Mesenteric fat pad (tissue), 1 donor: ENCODE data around the gene SMOC2. TPM values are rescaled to one million over a fixed set of nuclear protein-coding genes. Genes with fewer than 3 reads are reported as not detected.

Source experiments
- DNase-seq: peaks from one replicate; pipeline ENCODE4 v3.0.0-alpha.2; 2020; ENCODE audit warnings: low spot score
- total RNA-seq: library from RNA; stranded (reverse); fragmentation: NEBNext Ultra II Directional; extraction: Animal tissue kit (Norgen Biotek cat#: 25700); gene quantifications from one replicate; pipeline ENCODE4 v1.2.1, GENCODE V29; 2021
- donor health status: DM: yes; HTN: yes; CAD: no.

SMOC2 gene
- total RNA-seq, 1 donor from 2014 or later, result 46.3 TPM

GRCh38 chr6:168623736-168624135 is 182.8 kb downstream of the SMOC2 start:
- DNase-seq, result no peak

GRCh38 chr6:168624540-168624939 is 183.6 kb downstream of the SMOC2 start:
- no peak for DNase-seq

GRCh38 chr6:168624948-168625347 is 184.0 kb downstream of the SMOC2 start:
- DNase-seq, result no peak

- DNase-seq, result no peak
These were observed 184.6 kb downstream of the SMOC2 start for GRCh38 chr6:168625602-168626001.

DNA sequence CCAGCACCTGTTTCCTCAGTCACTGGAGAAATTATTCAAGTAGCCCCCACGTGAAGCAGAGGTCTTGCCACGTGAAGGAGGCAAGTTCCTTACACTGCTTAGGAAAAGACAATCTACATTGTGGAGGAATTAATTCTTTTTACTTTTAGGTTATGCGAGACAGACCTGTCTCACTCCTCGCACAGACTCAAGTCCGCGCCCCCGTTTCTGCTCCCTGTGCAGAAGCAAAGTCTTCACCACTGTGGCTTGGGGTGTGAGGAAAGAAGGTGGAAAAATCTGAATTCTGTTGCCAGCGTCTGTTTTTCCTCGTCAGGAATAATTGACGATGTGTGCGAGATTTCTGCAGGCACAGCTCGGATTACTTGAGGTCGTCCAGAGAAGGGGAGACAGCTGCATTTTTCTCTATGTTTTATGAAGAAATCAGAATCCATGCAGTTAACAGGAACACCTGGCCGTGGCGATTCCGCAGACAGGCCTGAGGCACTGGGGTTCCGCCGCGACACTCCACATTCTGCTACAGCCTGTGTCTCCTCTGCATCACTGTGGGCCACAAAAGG is 185.1 kb downstream of the SMOC2 start:
- DNase-seq, result no peak

- no peak for DNase-seq
These were observed 186.7 kb downstream of the SMOC2 start for GRCh38 chr6:168627506-168628175.

DNA sequence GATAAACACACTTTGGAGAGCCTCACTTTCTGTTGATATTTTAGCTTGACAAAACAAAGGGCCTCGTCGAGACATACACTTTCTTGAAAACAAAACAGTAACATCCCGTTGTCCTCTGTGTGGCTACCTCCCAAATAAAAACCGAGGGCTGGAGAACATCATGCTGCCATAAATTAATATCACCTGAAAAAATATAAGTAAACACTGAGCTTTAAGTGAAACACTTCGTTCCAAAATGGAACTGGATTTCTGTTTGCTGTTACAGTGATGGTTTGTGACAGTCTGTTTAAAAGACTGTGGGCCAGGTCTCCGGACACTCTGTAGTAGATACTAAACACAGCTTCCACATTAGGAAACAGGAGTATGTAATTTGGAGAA is 187.2 kb downstream of the SMOC2 start:
- no peak for DNase-seq

- DNase-seq, result no peak
These were observed 187.8 kb downstream of the SMOC2 start for GRCh38 chr6:168628732-168629245.

- DNase-seq, result no peak
These were observed 190.6 kb downstream of the SMOC2 start for GRCh38 chr6:168631564-168631963.

DNA sequence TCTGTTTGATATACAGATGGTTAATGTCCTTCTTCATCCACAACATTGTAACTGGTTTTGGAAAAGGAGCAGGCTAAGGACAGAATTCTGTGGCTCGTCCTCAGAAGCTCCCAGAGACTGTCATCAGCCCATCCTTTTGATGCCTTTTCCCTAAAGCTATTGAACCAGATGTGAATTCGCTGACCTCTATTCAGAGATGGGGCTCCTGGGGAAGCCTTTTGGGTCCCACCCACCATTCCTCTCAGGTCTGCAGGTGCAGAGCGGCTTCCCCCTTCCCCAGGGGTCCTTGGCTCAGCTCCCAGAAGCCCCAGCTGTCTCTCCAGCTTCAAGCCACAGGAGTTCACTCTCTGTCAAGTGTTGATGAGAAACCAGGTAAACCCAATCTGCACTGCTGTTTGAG is 191.7 kb downstream of the SMOC2 start:
- DNase-seq, result no peak

GRCh38 chr6:168634541-168635328 is 193.8 kb downstream of the SMOC2 start:
- no peak for DNase-seq

DNA sequence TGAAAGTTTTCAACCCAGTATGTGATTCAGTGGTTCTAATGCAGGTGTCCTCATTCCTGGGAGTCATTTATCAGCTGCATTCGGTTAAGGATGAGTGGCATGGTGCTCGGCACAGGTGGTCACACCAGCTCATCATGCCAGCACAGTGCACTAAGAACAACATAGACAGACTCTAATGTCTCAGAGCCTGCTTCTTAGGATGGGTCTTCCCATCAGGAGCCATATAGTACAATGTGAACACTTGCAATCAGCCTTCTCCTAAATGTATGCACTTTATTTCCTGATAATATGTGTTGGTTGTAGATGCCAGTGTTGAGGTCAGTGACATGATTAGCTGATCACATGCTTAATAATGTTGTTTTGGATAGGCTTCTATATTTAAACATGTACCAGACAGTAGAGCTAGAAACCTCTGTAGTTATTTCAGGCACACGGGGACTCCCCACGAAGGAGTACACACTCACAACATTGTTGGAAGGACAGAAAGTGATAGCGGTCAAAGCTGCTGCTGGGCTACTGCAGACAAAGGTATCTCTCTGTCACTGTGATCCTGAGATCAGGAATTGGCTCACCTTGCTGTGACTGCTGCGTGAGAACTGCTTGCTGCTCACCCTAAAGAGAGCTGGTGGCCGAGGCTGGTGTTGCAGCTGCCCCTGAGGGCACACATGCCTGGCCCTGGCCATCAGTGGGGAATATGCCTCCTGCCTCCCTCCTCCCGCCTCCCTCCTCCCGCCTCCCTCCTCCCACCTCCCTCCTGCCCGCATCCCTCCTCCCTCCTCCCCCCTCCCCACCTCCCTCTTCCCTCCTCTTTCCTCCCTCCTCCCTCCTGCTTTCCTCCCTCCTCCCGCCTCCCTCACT is 195.4 kb downstream of the SMOC2 start:
- no peak for DNase-seq

DNA sequence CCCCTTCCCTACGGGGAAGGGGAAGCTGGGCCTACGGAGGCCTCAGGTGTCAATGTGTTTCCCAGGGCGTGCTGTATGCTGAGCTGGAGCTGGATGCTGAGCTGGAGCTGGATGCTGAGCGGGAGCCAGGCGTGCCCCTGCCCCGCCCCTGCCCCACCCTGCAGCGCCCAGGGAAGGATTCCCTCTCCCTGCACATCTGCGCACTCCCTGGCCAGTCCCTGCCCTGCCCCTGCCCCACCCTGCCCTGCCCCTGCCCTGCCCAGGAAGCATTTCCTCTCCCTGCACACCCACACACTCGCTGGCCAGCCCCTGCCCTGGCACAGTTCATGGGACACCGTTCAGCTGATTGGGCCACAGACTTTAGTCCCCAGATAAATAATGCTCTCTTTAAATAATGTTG is 196.8 kb downstream of the SMOC2 start:
- no peak for DNase-seq

GRCh38 chr6:168638468-168639271 is 197.7 kb downstream of the SMOC2 start:
- DNase-seq, result no peak

DNA sequence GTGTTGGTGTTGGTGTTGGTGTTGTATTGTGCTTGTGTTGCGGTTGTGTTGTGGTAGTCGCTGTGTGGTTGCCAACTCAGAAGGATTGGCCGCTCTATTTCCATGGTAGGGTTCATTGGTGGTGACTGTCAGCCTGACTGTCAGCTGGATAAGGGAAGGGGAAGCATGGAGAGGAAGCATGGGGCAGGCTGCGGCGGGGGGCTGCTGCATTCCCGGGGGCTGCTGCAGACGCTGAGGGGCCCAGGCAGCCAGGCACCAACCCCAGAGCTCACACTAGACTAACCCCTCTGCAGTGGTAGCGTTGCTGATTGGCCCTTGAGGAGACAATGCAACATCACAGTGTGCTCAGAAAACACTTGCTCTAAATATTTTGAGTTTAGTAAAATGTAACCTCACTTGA is 199.2 kb downstream of the SMOC2 start:
- DNase-seq, result no peak

DNA sequence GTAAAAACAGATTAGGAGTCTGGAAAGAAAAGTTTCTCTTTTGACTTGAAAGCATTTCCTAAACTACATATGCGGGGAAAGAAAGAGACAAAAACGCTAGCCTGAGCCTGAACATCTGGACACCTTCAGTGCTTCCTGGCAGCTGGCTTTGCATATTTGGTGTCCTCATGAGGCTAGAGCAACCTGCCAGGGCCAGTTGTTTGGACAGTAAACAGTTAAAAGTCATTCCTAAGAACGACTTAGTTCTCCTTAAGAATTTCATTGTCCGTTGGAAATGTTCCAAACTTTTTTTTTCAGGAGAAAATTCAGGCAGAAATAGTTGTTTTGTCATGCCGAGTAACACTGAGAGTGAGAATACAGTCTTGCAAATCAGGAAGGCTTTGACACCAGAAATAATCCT is 199.8 kb downstream of the SMOC2 start:
- DNase-seq, result no peak

DNA sequence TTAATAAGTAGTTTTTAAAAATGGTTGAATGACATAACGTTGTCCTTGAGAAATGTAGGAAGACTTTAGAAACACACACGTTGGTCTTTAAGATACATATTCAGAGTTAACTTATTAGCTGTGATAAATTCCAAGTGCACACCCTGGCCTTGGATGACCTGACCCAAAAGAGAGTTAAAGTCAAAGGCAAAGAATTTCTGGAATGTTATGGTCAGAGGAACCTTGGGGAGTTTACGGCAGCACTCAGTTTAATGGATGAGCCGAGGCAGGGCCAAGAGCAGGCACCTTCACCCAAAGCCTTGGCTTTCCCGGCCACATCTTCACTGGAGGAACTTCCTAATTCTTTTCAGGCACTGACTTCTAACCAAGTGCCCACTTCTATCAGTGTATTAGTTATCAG is 200.5 kb downstream of the SMOC2 start:
- DNase-seq, result no peak

DNA sequence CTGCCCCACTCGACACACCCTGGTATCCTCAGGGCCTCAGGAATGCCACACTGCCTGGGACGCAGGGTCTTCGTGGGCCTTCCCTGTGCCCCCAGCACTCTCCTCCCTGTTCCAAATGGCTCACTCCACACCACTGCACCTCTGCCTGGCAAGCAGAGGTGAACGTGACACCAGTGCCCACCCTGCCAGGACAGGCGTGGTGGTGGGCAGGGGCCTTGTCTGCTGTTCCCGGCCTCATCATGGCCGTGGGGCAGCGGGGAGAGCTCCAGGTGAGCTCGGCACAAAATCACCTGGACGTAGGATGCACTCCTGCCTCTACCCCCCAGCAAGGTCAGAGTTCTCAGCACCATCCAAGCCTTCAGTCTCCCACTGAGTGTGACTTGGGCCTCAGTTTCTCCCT is 202.4 kb downstream of the SMOC2 start:
- DNase-seq, result no peak

DNA sequence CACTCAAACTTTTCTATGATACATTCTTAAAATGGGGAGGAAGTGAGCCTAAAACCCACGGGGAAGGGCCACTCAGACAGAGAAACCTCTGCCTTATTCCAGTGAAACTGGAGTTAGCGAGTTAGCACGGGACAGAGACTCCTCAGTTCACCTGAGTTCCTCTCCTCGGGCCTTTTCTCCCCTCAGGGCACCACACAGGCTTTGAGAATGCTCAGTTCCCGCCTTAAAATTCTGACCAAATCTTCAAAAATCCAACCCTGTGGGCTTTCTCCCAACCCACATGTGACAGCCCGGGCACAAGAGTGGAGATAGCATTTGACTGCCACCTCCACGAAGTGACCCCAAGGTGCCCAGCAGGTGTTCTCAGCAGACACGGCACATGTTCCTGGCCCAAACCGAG is 204.3 kb downstream of the SMOC2 start:
- DNase-seq, result no peak

DNA sequence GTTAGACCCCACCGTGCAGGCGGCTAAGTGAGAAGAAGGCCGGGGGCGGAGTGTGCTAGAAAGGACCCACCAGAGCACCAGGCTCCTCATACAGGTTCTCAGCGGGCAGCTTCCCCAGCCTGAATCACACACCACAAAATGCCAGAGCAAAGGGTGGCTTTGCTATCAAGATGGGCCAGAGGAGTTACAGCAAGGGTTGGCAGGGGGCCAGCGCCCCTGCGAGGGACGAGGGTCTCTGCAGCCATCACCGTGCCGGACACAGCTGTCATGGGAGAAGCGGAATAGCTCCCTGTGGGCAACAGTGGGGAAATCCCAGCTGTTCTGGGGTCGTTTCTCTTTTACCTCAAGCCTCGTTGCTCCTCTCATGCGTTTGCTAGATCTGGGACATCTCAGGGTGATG is 206.3 kb downstream of the SMOC2 start:
- DNase-seq, result no peak
